Cardiac muscle cell (in vitro differentiated cells and primary cell): ENCODE measurements around the gene CERS2. TPM values are rescaled to one million over a fixed set of nuclear protein-coding genes. Genes with fewer than 3 reads are reported as not detected.

ENCODE experiments used
- DNase-seq, 2 donors: peaks; one replicate each; pipeline versions ENCODE4 v3.0.0 to v3.0.0-alpha.2; 2010 to 2017; ENCODE audit warnings: low read depth in 1 of 2, low spot score in 1 of 2
- H3K27ac ChIP-seq: fragments of 200-600 bp; sonication (generic); 2 replicates; pipeline ENCODE4 v1.5.1; 2016
- H3K27me3 ChIP-seq: fragments of 200-600 bp; sonication (generic); 2 replicates; pipeline ENCODE4 v1.6.0; 2016; ENCODE audit warnings: control low read depth
- H3K36me3 ChIP-seq: fragments of 200-600 bp; sonication (generic); 2 replicates; pipeline ENCODE4 v1.5.1; 2016; ENCODE audit warnings: control low read depth
- H3K4me1 ChIP-seq: fragments of 200-600 bp; sonication (generic); 2 replicates; pipeline ENCODE4 v1.8.1; 2017; ENCODE audit warnings: low read depth, mild to moderate bottlenecking, mixed run types
- H3K4me3 ChIP-seq: fragments of 200-600 bp; sonication (generic); 2 replicates; pipeline ENCODE4 v1.5.1; 2016; ENCODE audit warnings: mild to moderate bottlenecking
- H3K9me3 ChIP-seq: fragments of 200-600 bp; sonication (generic); 2 replicates; pipeline ENCODE4 v1.5.1; 2017; ENCODE audit warnings: low read depth, mild to moderate bottlenecking, control low read depth
- CTCF ChIP-seq: IDR thresholded peaks from 2 replicates; pipeline ENCODE4 v1.5.1; 2012; ENCODE audit warnings: low read depth, mild to moderate bottlenecking, low read length
- polyA plus RNA-seq: library from polyadenylated mRNA; unstranded; fragments of >200 nt; fragmentation: Nextera tagmentation; extraction: Ambion mirVana; gene quantifications from 2 replicates; pipeline ENCODE4 v1.2.1, GENCODE V29; 2016
- total RNA-seq: library from RNA; depleted of rRNA; stranded (reverse); fragments of >200 nt; gene quantifications from 2 replicates; pipeline ENCODE4 v1.2.3, GENCODE V29; 2016

CERS2 gene
- total and polyA plus RNA-seq, 2 experiments from 2014 or later: 64.7 to 124 TPM

GRCh38 chr1:151010346-151010726 lies 35.7 kb upstream of the CERS2 start:
- Histone ChIP-seq H3K4me1 (peaks cover 57% of the 10 kb centered on the region), H3K27me3 (no peaks in the 10 kb centered on the region), H3K4me3 (no peak overlapping the region), H3K36me3 (no peaks in the 10 kb centered on the region), H3K27ac (no peak overlapping the region), H3K9me3 (no peaks in the 10 kb centered on the region)
- no peak for TF ChIP-seq CTCF
- DNase-seq: no peak

GRCh38 chr1:151009674-151010345 lies 35.2 kb upstream of the CERS2 start:
- Histone ChIP-seq H3K27ac (no peak overlapping the region), H3K4me1 (peaks cover 62% of the 10 kb centered on the region), H3K9me3 (no peaks in the 10 kb centered on the region), H3K36me3 (no peaks in the 10 kb centered on the region), H3K27me3 (no peaks in the 10 kb centered on the region), H3K4me3 (peak overlapping the region; percentile 59)
- no peak for DNase-seq
- no peak for TF ChIP-seq CTCF

- no peaks in the 10 kb centered on the region for H3K27me3 ChIP-seq
- peak in 1 of 2 donors; percentile 31 for DNase-seq
- no peaks in the 10 kb centered on the region for H3K36me3 ChIP-seq
- H3K4me1 ChIP-seq: peaks cover 61% of the 10 kb centered on the region
- H3K27ac ChIP-seq: peak overlapping the region; percentile 38
- no peaks in the 10 kb centered on the region for H3K9me3 ChIP-seq
- no peak for TF ChIP-seq CTCF
- H3K4me3 ChIP-seq: peak overlapping the region; percentile 59
Measured at GRCh38 chr1:151009206-151009587, 34.6 kb upstream of the CERS2 start.

DNA sequence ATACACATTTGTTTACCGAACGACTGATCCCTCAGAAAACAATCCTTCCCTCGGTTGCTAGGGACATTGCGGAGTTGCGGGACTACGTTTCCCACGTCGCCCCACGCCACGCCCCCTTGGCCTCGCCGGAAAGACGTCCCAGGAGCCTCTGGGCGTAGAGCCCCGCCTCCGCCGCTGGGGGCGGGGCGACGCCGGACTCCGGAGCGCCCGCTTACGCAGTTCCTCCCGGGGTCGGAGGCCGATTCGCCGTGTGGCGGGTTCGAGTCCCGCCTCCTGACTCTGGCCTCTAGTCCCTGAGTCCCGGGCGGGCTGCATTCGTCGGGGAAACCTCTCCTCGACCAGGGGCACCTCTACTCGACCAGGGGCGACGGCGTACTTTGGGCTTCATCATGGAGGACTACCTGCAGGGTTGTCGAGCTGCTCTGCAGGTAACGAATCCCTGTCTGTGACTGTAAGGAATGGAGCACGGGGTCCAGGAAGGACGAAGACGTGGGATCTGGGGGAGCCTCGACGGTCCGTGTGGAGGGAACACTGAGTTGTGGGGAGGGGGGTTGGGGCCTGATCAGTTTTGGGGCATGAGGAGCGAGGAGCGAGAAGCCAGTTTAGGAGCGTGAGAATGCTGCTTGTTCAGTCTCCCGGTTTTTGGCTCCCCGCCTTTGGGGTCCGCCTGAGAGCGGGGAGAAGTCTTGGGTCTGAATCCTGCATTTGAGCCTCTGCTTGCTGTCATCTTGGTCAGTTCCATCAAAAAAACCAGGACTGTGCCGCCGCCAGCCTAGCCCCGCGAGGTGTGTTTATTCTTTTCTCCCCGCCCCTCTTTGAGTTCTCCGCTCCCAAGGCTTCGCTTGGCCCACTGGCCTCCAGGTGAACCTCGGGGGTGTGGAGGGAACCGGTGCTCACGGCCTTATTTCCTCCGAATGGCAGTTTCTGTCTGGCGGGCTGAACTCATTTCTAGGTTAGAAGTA lies 33.9 kb upstream of the CERS2 start, which contains the start of gene PRUNE1:
Gene PRUNE1, plus strand, starts transcription at position 206 of the 962 bp plus-strand sequence. Its CDS starts 184 bp downstream, at position 390.
- TF ChIP-seq CTCF: no peak
- Histone ChIP-seq H3K4me1 (peaks cover 55% of the 10 kb centered on the region), H3K4me3 (peak within 1 kb of the TSS; percentile 59), H3K27me3 (no peaks in the 10 kb centered on the region), H3K9me3 (no peaks in the 10 kb centered on the region), H3K27ac (peak within 1 kb of the TSS; percentile 56), H3K36me3 (no peaks in the 10 kb centered on the region)
- DNase-seq: peak; percentile 97 to 98

- H3K9me3 ChIP-seq: no peaks in the 10 kb centered on the region
- peak overlapping the region; percentile 56 for H3K27ac ChIP-seq
- peak overlapping the region; percentile 59 for H3K4me3 ChIP-seq
- peaks cover 49% of the 10 kb centered on the region for H3K4me1 ChIP-seq
- TF ChIP-seq CTCF: no peak
- H3K27me3 ChIP-seq: no peaks in the 10 kb centered on the region
- H3K36me3 ChIP-seq: no peaks in the 10 kb centered on the region
- no peak for DNase-seq
Measured at GRCh38 chr1:151007853-151008243, 33.2 kb upstream of the CERS2 start.
